Stimulated activated CD8-positive, alpha-beta memory T cell treated with anti-CD3 and anti-CD28 coated beads, Interleukin-4, amount 100 ng/mL, for 48 hours (primary cell): ENCODE data around the gene GPS2.
"Not testable (repeated sequence)": the region's sequence is repeated elsewhere in the genome, so short reads cannot be mapped to it uniquely, and the experiment has no call there.

Source experiments
- DNase-seq: peaks from one replicate; pipeline ENCODE4 v3.0.0-alpha.2; 2020

GPS2 gene

GRCh38 chr17:7336240-7337175 lies 21.3 kb upstream of the GPS2 start, which contains the start of gene ACAP1:
Gene ACAP1, plus strand, starts transcription at chr17:7336529. Its CDS starts 206 bp downstream, at chr17:7336735.
- DNase-seq, result peak; percentile 93

- not testable (repeated sequence) for DNase-seq
Measured at GRCh38 chr17:7335765-7336164, 20.6 kb upstream of the GPS2 start.

GRCh38 chr17:7334938-7335538 lies 19.9 kb upstream of the GPS2 start:
- no peak for DNase-seq

- peak; percentile 51 for DNase-seq
Measured at GRCh38 chr17:7332600-7333069, 17.5 kb upstream of the GPS2 start.

- no peak for DNase-seq
Measured at GRCh38 chr17:7332111-7332510, 17.0 kb upstream of the GPS2 start.

- no peak for DNase-seq
Measured at GRCh38 chr17:7330638-7331015, 15.5 kb upstream of the GPS2 start.

- peak; percentile 86 for DNase-seq
Measured at GRCh38 chr17:7329997-7330637, 15.0 kb upstream of the GPS2 start.

GRCh38 chr17:7329374-7329996 lies 14.3 kb upstream of the GPS2 start:
- DNase-seq, result peak; percentile 96

GRCh38 chr17:7328840-7329373 lies 13.7 kb upstream of the GPS2 start, which contains the start of gene NEURL4:
Gene NEURL4, minus strand, starts transcription at chr17:7329335. Its CDS starts 23 bp downstream, at chr17:7329312.
- DNase-seq, result no peak

GRCh38 chr17:7328009-7328408 lies 12.8 kb upstream of the GPS2 start:
- DNase-seq, result no peak

- no peak for DNase-seq
Measured at GRCh38 chr17:7327501-7327900, 12.3 kb upstream of the GPS2 start.

GRCh38 chr17:7327056-7327455 lies 11.9 kb upstream of the GPS2 start:
- no peak for DNase-seq

GRCh38 chr17:7326186-7326585 lies 11.0 kb upstream of the GPS2 start:
- no peak for DNase-seq

GRCh38 chr17:7325031-7325528 lies 9.9 kb upstream of the GPS2 start:
- no peak for DNase-seq

GRCh38 chr17:7324438-7324779 lies 9.2 kb upstream of the GPS2 start:
- no peak for DNase-seq

GRCh38 chr17:7323731-7324437 lies 8.7 kb upstream of the GPS2 start:
- DNase-seq, result peak; percentile 86

GRCh38 chr17:7322520-7323194 lies 7.5 kb upstream of the GPS2 start:
- no peak for DNase-seq

- no peak for DNase-seq
Measured at GRCh38 chr17:7321466-7321865, 6.3 kb upstream of the GPS2 start.

- DNase-seq, result no peak
Measured at GRCh38 chr17:7318121-7318860, 3.1 kb upstream of the GPS2 start.

- no peak for DNase-seq
Measured at GRCh38 chr17:7317161-7317803, 2.1 kb upstream of the GPS2 start.
